G401 (cell line): ENCODE results near the gene PCGF2. TPM values are rescaled to one million over a fixed set of nuclear protein-coding genes. Genes with fewer than 3 reads are reported as not detected.
"Not testable (repeated sequence)": the region's sequence is repeated elsewhere in the genome, so short reads cannot be mapped to it uniquely, and the experiment has no call there.

Source experiments
- DNase-seq: peaks from one replicate; pipeline ENCODE4 v3.0.0-alpha.2; 2015; ENCODE audit warnings: low spot score
- in situ Hi-C: cut with HindIII; loops from 2 replicates; pipeline ENCODE4 v1.10.0; 2016; ENCODE audit warnings: low sequenced_read_pairs, mixed read lengths
- total RNA-seq: library from RNA; depleted of rRNA; stranded (reverse); fragments of >200 nt; shearing (Covaris generic); gene quantifications from 2 replicates; pipeline ENCODE4 v1.2.3, GENCODE V29; 2014

The PCGF2 gene
- total RNA-seq, 1 experiment from 2014 or later, result 5.5 TPM

- no peak for DNase-seq
- in situ Hi-C loops, result no loop called here
These were observed 8.1 kb downstream of the PCGF2 start for GRCh38 chr17:38740044-38740443.

- no peak for DNase-seq
- in situ Hi-C loops, result no loop called here
These were observed 8.8 kb downstream of the PCGF2 start for GRCh38 chr17:38739305-38739704.

- in situ Hi-C loops, result no loop called here
- DNase-seq, result peak; percentile 0
These were observed 9.4 kb downstream of the PCGF2 start for GRCh38 chr17:38738686-38739085.

GRCh38 chr17:38738007-38738662 lies 10.0 kb downstream of the PCGF2 start:
- no peak for DNase-seq
- in situ Hi-C loops, result no loop called here

- peak; percentile 51 for DNase-seq
- in situ Hi-C loops, result no loop called here
These were observed 12.8 kb downstream of the PCGF2 start for GRCh38 chr17:38735161-38735997.

- in situ Hi-C loops, result no loop called here
- peak; percentile 50 for DNase-seq
These were observed 13.9 kb downstream of the PCGF2 start for GRCh38 chr17:38733982-38734973.

- DNase-seq, result no peak
- in situ Hi-C loops, result no loop called here
These were observed 14.7 kb downstream of the PCGF2 start for GRCh38 chr17:38733282-38733981.

GRCh38 chr17:38732376-38733281 lies 15.5 kb downstream of the PCGF2 start:
- no peak for DNase-seq
- in situ Hi-C loops, result no loop called here

GRCh38 chr17:38731526-38732294 lies 16.4 kb downstream of the PCGF2 start:
- peak; percentile 22 for DNase-seq
- in situ Hi-C loops, result no loop called here

GRCh38 chr17:38730526-38731379 lies 17.4 kb downstream of the PCGF2 start:
- in situ Hi-C loops, result no loop called here
- DNase-seq, result peak; percentile 61

GRCh38 chr17:38729886-38730525 lies 18.1 kb downstream of the PCGF2 start, which contains the start of gene CISD3:
CISD3 (plus strand) TSS chr17:38730341; CDS start chr17:38730359, 18 bp downstream.
- DNase-seq, result peak; percentile 69
- in situ Hi-C loops, result no loop called here

- DNase-seq, result peak; percentile 25
- in situ Hi-C loops, result no loop called here
These were observed 18.7 kb downstream of the PCGF2 start for GRCh38 chr17:38729368-38729885.

- DNase-seq, result peak; percentile 9
- in situ Hi-C loops, result no loop called here
These were observed 19.8 kb downstream of the PCGF2 start for GRCh38 chr17:38728290-38728831.

GRCh38 chr17:38727736-38728135 lies 20.4 kb downstream of the PCGF2 start:
- in situ Hi-C loops, result no loop called here
- DNase-seq, result no peak

GRCh38 chr17:38726145-38726544 lies 22.0 kb downstream of the PCGF2 start:
- DNase-seq, in situ Hi-C loops: not testable (repeated sequence)
